HG02981 (cell line): ENCODE data around the gene ACE.

ENCODE experiments used
- ATAC-seq: cut with Tn5 transposase; IDR thresholded peaks from one replicate; pipeline ENCODE4 v1.9.1; 2021; ENCODE audit warnings: mild to moderate bottlenecking, moderate library complexity; ENCODE audit not compliant: unreplicated experiment

ACE gene

GRCh38 chr17:63533433-63534077 is 56.7 kb downstream of the ACE start:
- ATAC-seq, result no peak

- no peak for ATAC-seq
These were observed 57.3 kb downstream of the ACE start for GRCh38 chr17:63534078-63534570.

- no peak for ATAC-seq
These were observed 58.1 kb downstream of the ACE start for GRCh38 chr17:63534816-63535455.

GRCh38 chr17:63535640-63536039 is 58.8 kb downstream of the ACE start:
- ATAC-seq, result no peak

- no peak for ATAC-seq
These were observed 60.1 kb downstream of the ACE start for GRCh38 chr17:63537001-63537400.

GRCh38 chr17:63537991-63538692 is 61.3 kb downstream of the ACE start:
- ATAC-seq, result no peak

- no peak for ATAC-seq
These were observed 62.1 kb downstream of the ACE start for GRCh38 chr17:63538693-63539595.

GRCh38 chr17:63540590-63540989 is 63.7 kb downstream of the ACE start:
- ATAC-seq, result no peak

GRCh38 chr17:63542218-63542545 is 65.3 kb downstream of the ACE start:
- no peak for ATAC-seq

GRCh38 chr17:63542942-63543821 is 66.3 kb downstream of the ACE start:
- no peak for ATAC-seq

GRCh38 chr17:63543822-63544420 is 67.1 kb downstream of the ACE start:
- no peak for ATAC-seq

- ATAC-seq, result no peak
These were observed 67.8 kb downstream of the ACE start for GRCh38 chr17:63544467-63545301.

GRCh38 chr17:63546308-63547082 is 69.6 kb downstream of the ACE start:
- no peak for ATAC-seq

GRCh38 chr17:63547083-63547523 is 70.2 kb downstream of the ACE start:
- ATAC-seq, result no peak
